C4-2B (cell line): Measurements from ENCODE around the gene MARCHF6.
"Not testable (repeated sequence)": the region's sequence is repeated elsewhere in the genome, so short reads cannot be mapped to it uniquely, and the experiment has no call there.

Experiments used
- CTCF ChIP-seq: fragments of 450-650 bp; conservative IDR thresholded peaks from 2 replicates; pipeline ENCODE4 v1.5.1; 2017; ENCODE audit warnings: mild to moderate bottlenecking
- ZFX ChIP-seq: fragments of 450-650 bp; IDR thresholded peaks from 2 replicates; pipeline ENCODE4 v1.6.1; 2017

- TF ChIP-seq CTCF, ZFX: not testable (repeated sequence)
Measured at GRCh38 chr5:10344461-10345106, 8.9 kb upstream of the MARCHF6 start.
